OCI-LY1 (cell line): ENCODE results near the gene FBXW7.

ENCODE experiments used
- H2AFZ ChIP-seq: fragments of 200-600 bp; sonication (generic), shearing (Covaris generic); 2 replicates; pipeline ENCODE4 v1.6.0; 2014; ENCODE audit warnings: antibody characterized with exemption, mild to moderate bottlenecking, low read length
- H3F3A ChIP-seq: fragments of 200-600 bp; sonication (generic), shearing (Covaris generic); 2 replicates; pipeline ENCODE4 v1.6.0; 2014; ENCODE audit warnings: mild to moderate bottlenecking, antibody characterized with exemption, low read length, moderate library complexity; ENCODE audit not compliant: insufficient read depth
- H3K27ac ChIP-seq: fragments of 200-600 bp; sonication (generic); 2 replicates; pipeline ENCODE4 v1.5.1; 2014; ENCODE audit warnings: low read length, mixed run types, mild to moderate bottlenecking, low read depth; ENCODE audit not compliant: poor library complexity, severe bottlenecking
- H3K27me3 ChIP-seq: fragments of 200-600 bp; sonication (generic); 2 replicates; pipeline ENCODE4 v1.6.0; 2014; ENCODE audit warnings: antibody characterized with exemption, mild to moderate bottlenecking, low read length, moderate library complexity; ENCODE audit not compliant: insufficient read depth
- H3K36me3 ChIP-seq: fragments of 200-600 bp; sonication (generic); 2 replicates; pipeline ENCODE4 v1.6.1; 2014; ENCODE audit warnings: mild to moderate bottlenecking, antibody characterized with exemption, low read length, moderate library complexity, mixed read lengths; ENCODE audit not compliant: insufficient read depth
- H3K4me1 ChIP-seq: fragments of 200-600 bp; sonication (generic); 2 replicates; pipeline ENCODE4 v1.5.1; 2014; ENCODE audit warnings: mild to moderate bottlenecking, low read length, moderate library complexity; ENCODE audit not compliant: insufficient read depth, severe bottlenecking
- H3K4me2 ChIP-seq: fragments of 200-600 bp; sonication (generic), shearing (Covaris generic); 2 replicates; pipeline ENCODE4 v1.6.1; 2014; ENCODE audit warnings: low read length
- H3K4me3 ChIP-seq: fragments of 200-600 bp; sonication (generic); 2 replicates; pipeline ENCODE4 v1.5.1; 2014; ENCODE audit warnings: low read length, low read depth, mild to moderate bottlenecking, mixed read lengths; ENCODE audit not compliant: poor library complexity, severe bottlenecking
- H3K79me2 ChIP-seq: fragments of 200-600 bp; shearing (Covaris generic); 2 replicates; pipeline ENCODE4 v1.6.1; 2016; ENCODE audit warnings: mixed run types, low read length, mixed read lengths; ENCODE audit not compliant: insufficient read depth
- H3K9ac ChIP-seq: fragments of 200-600 bp; sonication (generic), shearing (Covaris generic); 2 replicates; pipeline ENCODE4 v1.6.1; 2014; ENCODE audit warnings: mild to moderate bottlenecking, low read length, mixed read lengths
- H3K9me2 ChIP-seq: fragments of 200-600 bp; sonication (generic), shearing (Covaris generic); 2 replicates; pipeline ENCODE4 v1.6.1; 2014; ENCODE audit warnings: low read depth, mild to moderate bottlenecking, low read length, mixed read lengths
- H3K9me3 ChIP-seq: fragments of 200-600 bp; shearing (Covaris generic); 2 replicates; pipeline ENCODE4 v1.6.1; 2014; ENCODE audit warnings: low read length, mixed read lengths
- H4K20me1 ChIP-seq: fragments of 200-600 bp; sonication (generic), shearing (Covaris generic); 2 replicates; pipeline ENCODE4 v1.6.0; 2016; ENCODE audit warnings: mild to moderate bottlenecking, low read length; ENCODE audit not compliant: insufficient read depth
- CTCF ChIP-seq: fragments of 200-600 bp; sonication (generic), shearing (Covaris generic); IDR thresholded peaks from 2 replicates; pipeline ENCODE4 v1.5.1; 2017; ENCODE audit warnings: mild to moderate bottlenecking, antibody characterized with exemption, low read length, moderate library complexity, mixed read lengths
- EZH2 ChIP-seq: fragments of 200-600 bp; sonication (generic), shearing (Covaris generic); IDR thresholded peaks from 2 replicates; pipeline ENCODE4 v1.8.0; 2017; ENCODE audit warnings: borderline replicate concordance, mixed run types, mild to moderate bottlenecking, antibody characterized with exemption, low read length, moderate library complexity, mixed read lengths

FBXW7 gene

GRCh38 chr4:152360045-152360410 is 175.9 kb downstream of the FBXW7 start:
- Histone ChIP-seq H3K9me2 (no peaks in the 10 kb centered on the region), H3K4me2 (no peak overlapping the region), H3K4me1 (no peaks in the 10 kb centered on the region), H3K27me3 (no peaks in the 10 kb centered on the region), H3K9me3 (no peaks in the 10 kb centered on the region), H4K20me1 (no peaks in the 10 kb centered on the region), H3K27ac (no peak overlapping the region), H3K79me2 (no peaks in the 10 kb centered on the region), H3K9ac (no peak overlapping the region), H3K4me3 (no peak overlapping the region), H2AFZ (no peak overlapping the region), H3K36me3 (peaks cover 4% of the 10 kb centered on the region; the same call in 1 of the 2 replicates), H3F3A (no peaks in the 10 kb centered on the region)
- TF ChIP-seq EZH2 (no peak), CTCF (no peak)

- no peaks in the 10 kb centered on the region for H3K9me3 ChIP-seq
- H3K9ac ChIP-seq: no peak overlapping the region
- no peaks in the 10 kb centered on the region for H3K4me1 ChIP-seq
- no peak overlapping the region for H3K27ac ChIP-seq
- no peak overlapping the region for H2AFZ ChIP-seq
- H3K36me3 ChIP-seq: peaks cover 4% of the 10 kb centered on the region; the same call in 1 of the 2 replicates
- no peaks in the 10 kb centered on the region for H3F3A ChIP-seq
- no peak for TF ChIP-seq CTCF
- TF ChIP-seq EZH2: no peak
- H4K20me1 ChIP-seq: no peaks in the 10 kb centered on the region
- no peak overlapping the region for H3K4me3 ChIP-seq
- no peak overlapping the region for H3K4me2 ChIP-seq
- H3K27me3 ChIP-seq: no peaks in the 10 kb centered on the region
- H3K9me2 ChIP-seq: no peaks in the 10 kb centered on the region
- H3K79me2 ChIP-seq: 0 out of 2 replicates have a peak, but pooled peaks cover 3% of the 10 kb centered on the region
Observed at GRCh38 chr4:152359208-152360044, 176.5 kb downstream of the FBXW7 start.

GRCh38 chr4:152357206-152357605 is 178.7 kb downstream of the FBXW7 start:
- Histone ChIP-seq H3K9me2 (no peaks in the 10 kb centered on the region), H3F3A (no peaks in the 10 kb centered on the region), H3K36me3 (no peaks in the 10 kb centered on the region), H3K79me2 (0 out of 2 replicates have a peak, but pooled peaks cover 3% of the 10 kb centered on the region), H3K9me3 (no peaks in the 10 kb centered on the region), H3K4me1 (peaks cover 16% of the 10 kb centered on the region), H3K9ac (no peak overlapping the region), H3K27me3 (no peaks in the 10 kb centered on the region), H3K4me2 (no peak overlapping the region), H2AFZ (no peak overlapping the region), H4K20me1 (no peaks in the 10 kb centered on the region), H3K27ac (no peak overlapping the region), H3K4me3 (no peak overlapping the region)
- no peak for TF ChIP-seq CTCF
- no peak for TF ChIP-seq EZH2
